ENCODE data around the gene LPAR2.

DNA sequence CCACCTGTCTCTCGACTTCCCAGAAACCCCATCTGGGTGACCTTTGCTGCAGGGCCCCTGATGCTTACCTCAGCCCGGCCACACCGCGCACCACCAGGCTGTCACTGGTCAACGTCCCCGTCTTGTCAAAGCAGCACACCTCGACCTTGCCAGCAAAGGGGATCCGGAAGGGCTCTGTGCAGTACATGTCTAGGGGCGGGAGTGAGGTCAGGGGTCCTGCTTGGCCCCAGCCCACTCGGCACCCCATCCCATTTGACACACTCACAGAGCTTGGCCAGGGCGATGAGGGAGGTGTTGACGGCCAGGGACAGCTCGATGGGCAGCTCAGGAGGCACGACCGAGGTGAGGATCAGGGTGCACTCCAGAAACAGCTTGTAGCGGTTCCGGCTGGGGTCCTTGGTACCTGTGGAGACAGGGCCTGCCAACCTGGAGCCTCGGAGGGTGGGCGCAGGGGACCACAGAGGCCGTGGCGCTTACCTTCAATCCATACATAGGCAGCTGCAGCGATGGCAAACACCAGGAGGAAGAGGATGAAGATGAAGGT, 27.1 kb upstream of the LPAR2 start:
- TF ChIP-seq, protein P1, sequence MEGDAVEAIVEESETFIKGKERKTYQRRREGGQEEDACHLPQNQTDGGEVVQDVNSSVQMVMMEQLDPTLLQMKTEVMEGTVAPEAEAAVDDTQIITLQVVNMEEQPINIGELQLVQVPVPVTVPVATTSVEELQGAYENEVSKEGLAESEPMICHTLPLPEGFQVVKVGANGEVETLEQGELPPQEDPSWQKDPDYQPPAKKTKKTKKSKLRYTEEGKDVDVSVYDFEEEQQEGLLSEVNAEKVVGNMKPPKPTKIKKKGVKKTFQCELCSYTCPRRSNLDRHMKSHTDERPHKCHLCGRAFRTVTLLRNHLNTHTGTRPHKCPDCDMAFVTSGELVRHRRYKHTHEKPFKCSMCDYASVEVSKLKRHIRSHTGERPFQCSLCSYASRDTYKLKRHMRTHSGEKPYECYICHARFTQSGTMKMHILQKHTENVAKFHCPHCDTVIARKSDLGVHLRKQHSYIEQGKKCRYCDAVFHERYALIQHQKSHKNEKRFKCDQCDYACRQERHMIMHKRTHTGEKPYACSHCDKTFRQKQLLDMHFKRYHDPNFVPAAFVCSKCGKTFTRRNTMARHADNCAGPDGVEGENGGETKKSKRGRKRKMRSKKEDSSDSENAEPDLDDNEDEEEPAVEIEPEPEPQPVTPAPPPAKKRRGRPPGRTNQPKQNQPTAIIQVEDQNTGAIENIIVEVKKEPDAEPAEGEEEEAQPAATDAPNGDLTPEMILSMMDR (IDR thresholded peaks at IDR 0.05): no peak
- no peak for TF ChIP-seq POLR2A (IDR thresholded peaks at IDR 0.05)

All from suprapubic skin (tissue), 3 donors.